Left cardiac atrium (tissue), 4 donors: ENCODE data around the gene GH1. TPM values are rescaled to one million over a fixed set of nuclear protein-coding genes. Genes with fewer than 3 reads are reported as not detected.
"Not testable (repeated sequence)": the region's sequence is repeated elsewhere in the genome, so short reads cannot be mapped to it uniquely, and the experiment has no call there.

Experiments
- ATAC-seq, 2 donors: fragments of 200-7000 bp; cut with Tn5 transposase; one replicate each; pipeline ENCODE4 v1.9.1; 2020; ENCODE audit warnings: mild to moderate bottlenecking in 2 of 2, moderate library complexity in 2 of 2
- DNase-seq: peaks from one replicate; pipeline ENCODE4 v3.0.0-alpha.2; 2020
- intact Hi-C, 2 donors: fragments of 100-400 bp; cut with DNase I; formaldehyde crosslinking; loops; one replicate each; pipeline versions ENCODE4 v1.14.1 to v1.15.1; 2022 to 2023
- total RNA-seq, 2 donors: library from RNA; stranded (reverse); fragmentation: NEBNext Ultra II Directional; extraction: Animal tissue kit (Norgen Biotek cat#: 25700); gene quantifications; one replicate each; pipeline ENCODE4 v1.2.1, GENCODE V29; 2021
- donor health status: DM: no; HTN: yes; CAD: no.
- donor health status: DM: no; HTN: yes; CAD: no; lungs with severe emphysema.
- donor health status: DM: yes; HTN: yes; CAD: no.
- donor health status: Dilated cardiomyopathy.

Gene GH1
- total RNA-seq, 2 donors from 2014 or later, result not detected

- DNase-seq (peak; percentile 61), ATAC-seq (peak; percentile 41 to 54)
- intact Hi-C loops, result no loop called here
Observed at GRCh38 chr17:63929860-63930766, 11.5 kb upstream of the GH1 start.

DNA sequence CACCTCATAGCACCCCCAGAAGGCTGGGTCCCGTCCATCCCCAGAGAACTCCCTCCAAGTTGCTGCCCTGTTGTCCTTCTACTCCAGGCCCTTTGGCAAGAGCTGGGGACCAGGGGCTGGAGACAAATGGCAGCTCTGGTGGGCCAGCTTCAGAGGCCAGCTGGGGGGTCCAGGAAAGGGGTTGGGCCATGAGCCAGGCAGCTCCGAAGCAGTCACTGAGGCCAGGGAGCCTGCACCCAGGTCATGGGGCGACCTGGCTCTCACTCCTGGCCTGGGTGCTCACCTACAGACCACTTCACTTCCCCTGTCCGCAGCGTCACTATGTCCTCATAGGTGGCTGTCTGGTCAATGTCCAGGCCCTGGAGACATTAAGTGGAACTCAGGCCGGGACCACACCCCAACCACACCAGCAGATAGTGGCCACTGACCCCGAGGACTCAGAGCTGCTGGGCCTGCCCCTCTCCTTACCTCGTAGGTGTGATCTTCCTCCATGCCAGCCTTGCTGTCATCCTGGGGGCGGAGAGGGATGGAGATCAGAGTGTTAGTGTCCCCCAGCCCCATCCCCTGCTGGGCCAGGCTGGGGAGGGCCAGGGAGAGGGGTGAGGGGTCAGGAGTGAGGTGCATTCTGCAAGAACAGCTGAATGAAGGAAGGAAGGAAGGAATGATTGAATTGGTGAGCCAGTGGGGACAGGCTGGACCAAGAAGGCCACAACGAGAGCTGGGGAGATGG lies 10.5 kb upstream of the GH1 start:
- ATAC-seq, result no peak
- DNase-seq, result no peak
- intact Hi-C loops, result no loop called here

DNA sequence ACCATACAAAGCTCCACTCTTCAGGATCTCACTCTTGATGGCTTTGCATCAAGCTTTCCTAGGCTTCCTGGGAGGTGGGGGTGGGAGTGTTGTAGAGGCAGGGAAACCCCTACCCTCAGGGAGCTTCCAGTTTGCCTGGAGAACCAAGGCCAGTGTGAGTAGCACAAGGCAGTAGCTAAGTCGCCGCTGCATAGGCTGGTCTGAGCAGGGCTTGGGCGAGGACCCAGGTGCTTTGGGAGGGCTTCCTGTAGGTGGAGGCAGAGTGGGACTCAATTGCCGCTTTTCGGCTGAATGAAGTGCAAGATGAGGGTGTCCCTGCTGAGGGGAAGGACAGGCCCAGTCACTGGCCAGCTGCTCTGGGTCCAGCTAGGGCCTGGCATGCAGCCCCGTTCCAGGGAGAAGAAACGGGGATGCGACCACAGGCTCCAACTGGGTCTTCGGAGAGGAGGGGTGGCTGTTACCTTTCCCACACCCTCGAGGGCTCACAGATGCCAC lies 9.6 kb upstream of the GH1 start:
- intact Hi-C loops, result no loop called here
- DNase-seq, result no peak
- ATAC-seq, result no peak

DNA sequence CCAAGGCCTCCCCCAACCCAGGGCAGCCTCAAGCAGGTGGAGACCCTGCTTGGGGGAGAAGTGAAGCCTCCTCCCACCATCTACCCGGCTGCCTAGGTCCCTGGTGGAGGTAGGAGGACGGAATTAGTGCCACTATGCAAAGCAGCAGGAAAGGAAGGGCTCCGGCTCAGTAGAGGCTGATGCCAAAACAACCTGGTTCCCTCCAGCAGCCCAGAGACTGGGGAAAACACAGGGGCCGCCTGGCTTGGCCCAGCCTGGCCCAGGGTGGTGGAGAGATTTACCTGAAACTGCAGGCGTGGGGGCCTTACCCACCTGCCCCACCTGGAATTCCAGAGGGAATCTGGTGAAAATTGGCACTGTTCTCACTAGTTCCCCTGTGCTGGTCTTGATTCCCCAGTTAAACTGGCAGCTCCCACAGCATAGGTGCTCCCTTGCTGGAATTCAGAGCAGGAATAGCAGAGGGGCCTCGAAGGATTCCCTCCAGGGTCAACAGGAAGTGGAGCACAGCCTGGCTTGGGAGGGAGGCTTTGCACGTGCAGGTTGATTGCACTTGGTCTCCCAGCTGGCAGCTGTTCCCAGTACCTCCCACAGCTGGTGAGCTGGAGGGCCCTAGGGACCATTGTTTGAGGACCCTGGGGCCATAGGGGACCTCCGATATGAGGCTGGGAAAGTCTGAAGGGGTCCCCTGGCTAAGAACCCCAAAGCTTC lies 9.0 kb upstream of the GH1 start:
- ATAC-seq (no peak), DNase-seq (no peak)
- intact Hi-C loops, result no loop called here

- DNase-seq (no peak), ATAC-seq (no peak)
- intact Hi-C loops, result no loop called here
Observed at GRCh38 chr17:63926164-63926563, 7.5 kb upstream of the GH1 start.

GRCh38 chr17:63925615-63926014 lies 7.0 kb upstream of the GH1 start:
- intact Hi-C loops, result no loop called here
- no peak for DNase-seq
- ATAC-seq, result no peak

- intact Hi-C loops, ATAC-seq, DNase-seq: not testable (repeated sequence)
Observed at GRCh38 chr17:63922402-63922801, 3.8 kb upstream of the GH1 start.

DNA sequence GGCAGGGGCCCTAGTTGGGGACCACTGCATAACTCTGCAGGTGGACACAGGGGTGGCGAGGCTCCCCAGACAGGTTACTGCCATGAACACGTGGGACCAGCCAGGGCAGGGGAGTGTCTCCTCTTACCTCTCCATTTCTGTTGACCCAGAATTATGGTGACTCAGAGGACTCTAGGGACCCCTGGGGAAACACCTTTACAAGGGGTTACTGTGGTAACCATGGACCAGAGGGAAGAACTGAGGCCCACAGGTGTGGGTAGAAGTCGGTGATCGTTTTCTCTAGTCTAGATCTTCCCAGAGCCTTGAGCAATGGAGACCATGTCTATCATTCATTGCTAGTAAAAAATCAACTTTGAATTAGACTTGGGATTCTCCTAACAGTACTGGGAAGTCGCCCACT lies 2.1 kb upstream of the GH1 start:
- intact Hi-C loops, ATAC-seq, DNase-seq: not testable (repeated sequence)

DNA sequence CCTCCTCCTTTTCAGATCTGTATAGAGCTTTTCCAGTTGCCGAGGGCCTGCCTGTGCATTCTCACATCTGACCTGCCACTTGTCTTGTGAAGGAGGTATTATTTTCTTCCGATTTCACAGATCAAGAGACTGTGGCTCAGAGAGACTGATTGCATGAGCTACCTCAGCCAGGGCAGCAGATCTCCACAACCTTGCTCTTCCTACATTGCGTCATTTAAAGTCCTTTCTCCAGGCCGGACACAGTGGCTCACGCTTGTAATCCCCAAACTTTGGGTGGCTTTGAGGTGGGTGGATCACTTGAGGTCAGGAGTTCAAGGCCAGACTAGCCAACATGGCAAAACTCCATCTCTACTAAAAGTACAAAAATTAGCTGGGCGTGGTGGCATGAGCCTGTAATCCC lies 1.4 kb upstream of the GH1 start:
- intact Hi-C loops, DNase-seq, ATAC-seq: not testable (repeated sequence)

DNA sequence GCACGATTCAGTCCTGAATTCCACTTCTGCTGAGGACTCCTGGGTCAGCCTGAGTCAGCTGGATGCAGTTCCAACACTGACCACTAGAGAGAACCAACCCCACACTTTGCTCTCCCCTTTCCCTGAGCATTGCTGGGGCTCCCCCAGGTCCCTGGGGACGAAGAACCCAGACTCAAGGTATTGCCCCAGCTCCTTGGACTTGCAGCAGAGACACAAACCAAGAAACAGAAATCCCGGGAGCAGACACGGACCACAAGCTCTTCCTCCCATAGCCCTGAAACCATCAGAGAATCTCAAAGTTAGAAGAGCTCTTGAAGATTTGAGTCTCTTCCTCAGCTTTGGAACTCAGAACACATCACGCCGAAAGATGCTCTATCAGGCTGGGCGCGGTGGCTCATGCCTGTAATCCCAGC lies 678 bp upstream of the GH1 start:
- ATAC-seq (peak; percentile 89 to 92), DNase-seq (peak; percentile 44)
- intact Hi-C loops, result loop anchor here (2.0 to 10.0 kb wide), 3 partner anchors 71 to 105 kb away; partner anchors contain the start of gene ICAM2 (in 1 of the 2)

- ATAC-seq, result no peak
- DNase-seq, result no peak
- intact Hi-C loops, result loop anchor here (2.0 to 10.0 kb wide), 3 partner anchors 72 to 106 kb away; partner anchors contain the start of gene ICAM2 (in 1 of the 2)
Observed at GRCh38 chr17:63918305-63918704, 334 bp downstream of the GH1 start.

GRCh38 chr17:63917646-63918045 lies 993 bp downstream of the GH1 start:
- no peak for DNase-seq
- intact Hi-C loops, result loop anchor here (2.0 to 10.0 kb wide), 3 partner anchors 73 to 107 kb away; partner anchors contain the start of gene ICAM2 (in 1 of the 2)
- no peak for ATAC-seq

GRCh38 chr17:63917206-63917605 lies 1.4 kb downstream of the GH1 start:
- not testable (repeated sequence) for ATAC-seq, DNase-seq
- intact Hi-C loops, result loop anchor here in 1 of 2 donors (5.0 to 10.0 kb wide), 2 partner anchors 75 to 108 kb away; partner anchors contain the start of gene ICAM2

- ATAC-seq (no peak), DNase-seq (no peak)
- intact Hi-C loops, result loop anchor here in 1 of 2 donors (5.0 to 10.0 kb wide), 2 partner anchors 76 to 108 kb away; partner anchors contain the start of gene ICAM2
Observed at GRCh38 chr17:63916566-63917185, 2.0 kb downstream of the GH1 start.

- not testable (repeated sequence) for DNase-seq, ATAC-seq
- intact Hi-C loops, result loop anchor here in 1 of 2 donors (5.0 to 10.0 kb wide), 2 partner anchors 77 to 109 kb away; partner anchors contain the start of gene ICAM2
Observed at GRCh38 chr17:63915753-63916152, 2.9 kb downstream of the GH1 start.

DNA sequence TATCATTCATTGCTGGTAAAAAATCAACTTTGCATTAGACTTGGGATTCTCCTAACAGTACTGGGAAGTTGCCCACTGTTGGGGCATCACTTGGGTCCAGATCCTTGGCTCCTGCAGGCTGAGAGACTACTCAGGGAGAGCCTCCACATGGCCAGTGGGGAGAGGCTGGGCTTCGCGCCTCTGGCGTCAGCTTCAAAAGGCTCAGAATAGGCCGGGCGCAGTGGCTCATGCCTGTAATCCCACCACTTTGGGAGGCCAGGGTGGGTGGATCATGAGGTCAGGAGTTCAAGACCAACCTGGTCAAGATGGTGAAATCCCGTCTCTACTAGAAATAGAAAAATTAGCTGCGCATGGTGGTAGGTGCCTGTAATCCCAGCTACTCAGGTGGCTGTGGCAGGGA lies 4.2 kb downstream of the GH1 start:
- no peak for DNase-seq

GRCh38 chr17:63911657-63912100 lies 7.0 kb downstream of the GH1 start:
- intact Hi-C loops, result loop anchor here (5.0 to 10.0 kb wide), 3 partner anchors 113 to 221 kb away; partner anchors contain the start of genes ERN1 (in 2 of the 2) and ICAM2 (in 1 of the 2)
- no peak for DNase-seq
- peak; percentile 65 to 69 for ATAC-seq

More for the DNA sequence above, 4.2 kb downstream of the GH1 start:
- ATAC-seq, result no peak
- intact Hi-C loops, result loop anchor here (5.0 to 10.0 kb wide), 3 partner anchors 110 to 218 kb away; partner anchors contain the start of genes ERN1 (in 2 of the 2) and ICAM2 (in 1 of the 2)
